HT1080 (cell line): ENCODE results near the gene ZBTB7C. TPM values are rescaled to one million over a fixed set of nuclear protein-coding genes. Genes with fewer than 3 reads are reported as not detected.

ENCODE experiments used
- DNase-seq: peaks from one replicate; pipeline ENCODE4 v3.0.0-alpha.2; 2015; ENCODE audit warnings: low read depth
- total RNA-seq: library from RNA; depleted of rRNA; stranded (reverse); fragments of >200 nt; shearing (Covaris generic); gene quantifications from 2 replicates; pipeline ENCODE4 v1.2.3, GENCODE V29; 2014

Gene ZBTB7C
- total RNA-seq, 1 experiment from 2014 or later = 0.05 TPM

DNA sequence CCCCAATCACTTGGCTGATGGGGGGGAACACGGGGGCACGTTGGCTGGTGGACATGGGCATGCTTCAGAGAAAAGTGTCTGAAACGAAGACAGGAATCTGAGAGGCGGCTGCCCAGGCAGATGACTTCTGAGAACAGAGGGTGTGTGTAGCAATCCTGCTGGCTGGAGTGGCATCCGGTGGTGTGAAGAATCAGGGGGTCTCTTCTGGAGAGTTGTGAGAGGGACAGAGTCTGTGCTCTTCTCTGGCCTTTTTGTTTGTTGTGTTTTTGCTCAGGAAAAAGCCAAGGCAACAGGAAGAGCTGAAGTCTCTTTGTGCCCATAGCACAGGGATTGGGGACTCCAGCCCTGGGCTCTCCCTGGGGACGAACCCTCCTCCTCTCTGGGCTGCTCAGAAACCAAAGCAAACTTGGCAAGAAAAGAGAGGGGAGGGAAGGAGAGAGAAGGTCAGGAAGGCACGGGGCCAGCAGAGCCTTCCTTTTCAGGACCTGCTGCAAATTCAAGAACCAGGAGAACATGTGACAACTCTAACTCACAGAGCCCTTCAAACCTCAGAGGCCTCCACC is 381.7 kb downstream of the ZBTB7C start:
- DNase-seq = no peak

DNA sequence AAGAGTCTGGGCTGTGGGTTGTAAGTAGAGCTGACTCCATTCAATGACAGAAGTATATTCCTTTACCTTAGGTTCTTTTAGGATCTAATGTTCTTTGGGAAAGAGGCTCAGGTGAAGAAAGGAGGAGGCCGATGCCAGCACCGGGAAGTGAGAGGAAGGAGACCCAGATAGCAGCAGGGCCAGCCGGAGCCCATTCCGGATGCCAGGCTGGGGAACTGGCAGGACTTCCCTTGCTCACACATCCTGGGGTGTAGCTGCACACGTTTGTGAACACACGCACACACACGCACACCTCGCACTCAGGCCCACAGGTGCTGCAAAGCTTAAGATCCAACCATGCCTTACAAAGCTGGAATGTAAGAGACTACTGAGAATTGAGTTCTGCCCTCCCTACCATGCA is 383.0 kb downstream of the ZBTB7C start:
- DNase-seq = no peak

DNA sequence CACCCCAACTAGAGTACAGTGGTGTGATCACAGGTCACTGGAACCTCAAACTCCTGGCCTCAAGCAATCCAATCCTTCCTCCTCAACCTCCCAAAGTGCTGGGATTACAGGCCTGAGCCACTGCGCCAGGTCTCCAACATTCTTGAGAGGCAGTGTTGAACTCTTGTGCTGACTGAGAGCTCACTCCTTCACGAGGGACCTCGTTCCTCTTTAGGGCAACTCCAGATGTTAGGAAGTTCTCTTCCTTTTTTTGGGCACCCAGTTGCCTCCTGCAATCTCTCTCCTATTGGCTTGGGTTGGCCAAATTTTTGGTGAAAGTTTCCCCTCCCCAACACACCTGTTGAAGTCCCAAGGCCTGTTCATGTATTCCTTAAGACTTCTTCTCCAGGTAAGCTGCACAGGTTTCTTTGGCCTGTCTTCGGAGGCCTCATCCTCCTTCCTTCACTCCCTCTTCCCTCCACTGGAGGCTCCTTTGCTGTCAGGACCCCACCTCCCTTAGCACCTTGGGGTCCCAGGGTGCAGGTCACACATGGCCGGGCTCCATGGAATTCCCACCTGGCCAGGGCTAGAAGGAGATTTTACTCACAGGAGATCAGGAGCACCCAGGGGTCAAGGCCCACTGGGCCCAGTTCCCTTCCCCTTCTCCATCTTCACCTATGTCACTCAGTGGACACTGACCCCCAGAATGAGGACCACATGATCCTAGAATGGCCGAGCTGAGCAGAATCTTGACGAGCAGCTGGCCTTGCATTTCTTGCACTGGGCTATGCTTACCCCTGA is 384.1 kb downstream of the ZBTB7C start:
- no peak for DNase-seq

DNA sequence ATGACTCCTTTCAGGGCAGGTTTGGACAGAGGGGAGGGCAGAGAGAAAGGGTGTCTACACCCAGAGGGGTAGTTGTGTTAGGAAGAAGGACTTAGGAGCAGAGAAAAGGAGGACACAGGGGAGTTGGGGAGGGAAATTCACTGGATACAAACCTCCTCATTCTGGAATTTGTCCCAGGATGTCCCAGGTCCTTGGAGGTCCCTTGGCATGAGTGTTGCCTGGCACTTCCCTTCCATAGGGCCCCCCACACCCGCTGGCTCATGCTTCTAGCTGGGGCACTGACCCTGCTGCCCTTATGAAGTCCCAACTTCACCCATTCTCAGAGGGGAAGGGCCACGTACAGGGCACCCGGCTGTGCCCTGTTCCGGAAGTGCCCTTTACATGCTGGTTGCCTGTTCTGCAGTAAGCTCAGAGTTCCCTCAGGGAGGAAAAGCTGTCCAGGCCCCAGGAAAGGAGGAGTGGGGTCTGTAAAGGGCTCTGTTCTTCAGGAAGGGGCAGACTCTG is 385.1 kb downstream of the ZBTB7C start:
- DNase-seq = no peak

DNA sequence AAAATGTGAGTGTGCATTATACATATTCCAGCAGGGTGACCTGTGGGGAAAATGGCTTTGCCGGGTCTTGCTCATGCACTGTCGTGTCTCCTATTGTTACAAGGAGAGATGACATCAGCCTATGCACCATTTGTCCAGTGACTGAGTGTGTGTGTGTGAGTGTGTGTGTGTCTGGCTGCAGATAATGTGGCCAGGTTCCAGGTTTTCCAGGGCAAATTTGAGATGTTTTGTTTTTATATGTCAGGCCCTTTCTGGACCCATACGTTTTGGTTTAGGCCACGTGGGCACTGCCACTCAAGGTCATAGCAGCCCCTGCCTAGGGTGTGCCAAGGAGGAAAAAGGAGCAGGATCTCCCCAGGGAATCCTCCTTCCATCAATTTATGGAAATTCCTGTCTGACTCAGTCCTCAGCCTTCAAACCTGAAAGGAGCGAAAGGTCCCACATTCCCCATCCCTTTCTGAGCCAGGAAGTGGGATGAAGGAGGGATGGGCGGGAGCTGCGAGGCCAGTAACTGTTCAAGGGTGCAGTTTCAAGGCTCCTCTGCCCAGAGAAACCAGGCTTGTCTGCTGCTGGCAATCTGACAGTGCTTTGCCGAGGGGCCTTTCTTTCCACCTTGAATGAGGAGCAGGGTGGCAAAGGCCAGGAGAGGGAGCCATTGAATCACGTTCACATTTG is 385.7 kb downstream of the ZBTB7C start:
- peak; percentile 83 for DNase-seq

DNA sequence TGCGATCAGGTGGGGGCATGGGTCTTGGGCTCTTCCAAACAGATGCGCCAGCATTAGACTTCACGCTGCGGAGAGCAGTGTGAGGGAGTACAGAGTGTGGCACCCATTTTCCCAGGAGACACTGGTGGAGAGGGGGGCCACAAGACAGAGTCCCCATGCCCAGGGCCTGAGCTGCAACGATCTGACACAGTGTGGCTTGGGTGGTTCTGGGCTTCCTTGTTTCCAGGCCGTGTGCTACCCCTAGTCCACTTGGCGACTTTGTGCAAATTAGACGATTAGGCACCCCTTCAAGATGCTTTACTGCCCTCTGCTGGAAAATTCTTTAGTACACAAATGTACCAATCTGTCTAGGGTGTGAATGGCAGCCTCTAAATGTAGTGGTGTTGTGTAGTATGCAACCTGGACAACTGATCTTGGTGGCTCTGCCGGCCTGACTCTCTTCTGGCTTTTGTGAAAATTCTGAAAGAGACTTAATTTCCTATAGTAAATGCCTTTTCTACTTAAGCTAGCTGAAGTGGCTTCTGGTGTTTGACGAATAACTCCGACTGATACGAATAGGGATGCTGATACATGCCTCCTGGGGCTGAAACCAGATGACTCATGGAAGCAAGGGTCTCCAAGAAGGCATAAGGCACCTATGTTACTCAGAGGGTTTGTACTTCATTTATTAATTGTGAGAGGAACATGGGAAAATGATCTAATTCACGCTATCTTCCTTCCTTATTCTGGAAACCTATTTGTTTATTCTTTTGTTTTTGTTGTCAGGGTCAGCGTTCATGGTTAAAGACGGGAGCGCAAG is 386.5 kb downstream of the ZBTB7C start:
- DNase-seq = peak; percentile 74

DNA sequence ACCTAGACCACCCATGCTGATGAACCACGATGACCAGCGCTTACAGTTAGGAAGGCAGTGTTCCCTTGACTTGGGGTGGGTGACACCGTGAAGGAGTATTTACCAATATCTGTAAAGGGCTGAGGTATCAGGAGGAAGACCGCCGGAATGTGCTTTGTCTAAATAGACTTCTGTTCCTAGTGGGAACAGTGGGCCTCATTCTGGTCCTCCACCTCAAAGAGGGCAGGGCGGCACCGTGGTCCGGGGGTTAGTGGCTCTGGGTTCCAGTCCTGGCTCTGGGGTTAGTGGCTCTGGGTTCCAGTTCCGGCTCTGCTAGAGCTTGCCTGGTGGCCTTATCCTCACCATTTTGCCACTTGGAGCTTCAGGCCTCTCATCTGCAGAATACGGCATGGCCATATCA is 387.2 kb downstream of the ZBTB7C start:
- no peak for DNase-seq

DNA sequence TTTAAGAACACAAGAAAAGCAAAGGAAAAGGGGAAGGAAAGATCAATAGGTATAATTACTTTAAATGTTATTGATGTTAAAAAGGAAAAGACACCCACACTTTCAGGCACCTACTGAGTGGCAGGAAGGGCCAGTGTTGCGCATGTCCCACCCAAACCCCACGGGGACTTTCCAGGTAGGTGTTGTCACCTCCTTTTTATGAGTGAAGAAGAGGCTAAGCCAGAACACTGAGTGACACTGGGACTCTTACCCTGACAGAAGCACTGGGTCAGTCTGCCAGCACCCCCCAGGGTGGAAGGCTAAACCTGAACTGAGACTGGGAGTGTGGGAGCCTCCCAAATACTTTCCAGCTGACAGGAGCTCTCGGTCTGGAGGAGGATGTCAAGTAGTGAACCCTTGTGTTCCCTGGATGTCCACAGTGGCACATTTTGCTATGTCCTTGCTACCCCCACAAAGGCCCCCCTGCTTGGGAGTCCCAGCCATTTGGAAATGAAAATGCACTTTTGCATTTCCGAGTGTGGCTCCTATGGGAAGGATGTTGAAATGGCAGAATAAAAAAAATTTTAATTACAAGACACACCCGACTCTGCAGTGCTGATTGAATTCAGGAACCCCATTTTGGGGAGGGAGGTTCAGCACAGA is 387.8 kb downstream of the ZBTB7C start:
- DNase-seq = no peak

DNA sequence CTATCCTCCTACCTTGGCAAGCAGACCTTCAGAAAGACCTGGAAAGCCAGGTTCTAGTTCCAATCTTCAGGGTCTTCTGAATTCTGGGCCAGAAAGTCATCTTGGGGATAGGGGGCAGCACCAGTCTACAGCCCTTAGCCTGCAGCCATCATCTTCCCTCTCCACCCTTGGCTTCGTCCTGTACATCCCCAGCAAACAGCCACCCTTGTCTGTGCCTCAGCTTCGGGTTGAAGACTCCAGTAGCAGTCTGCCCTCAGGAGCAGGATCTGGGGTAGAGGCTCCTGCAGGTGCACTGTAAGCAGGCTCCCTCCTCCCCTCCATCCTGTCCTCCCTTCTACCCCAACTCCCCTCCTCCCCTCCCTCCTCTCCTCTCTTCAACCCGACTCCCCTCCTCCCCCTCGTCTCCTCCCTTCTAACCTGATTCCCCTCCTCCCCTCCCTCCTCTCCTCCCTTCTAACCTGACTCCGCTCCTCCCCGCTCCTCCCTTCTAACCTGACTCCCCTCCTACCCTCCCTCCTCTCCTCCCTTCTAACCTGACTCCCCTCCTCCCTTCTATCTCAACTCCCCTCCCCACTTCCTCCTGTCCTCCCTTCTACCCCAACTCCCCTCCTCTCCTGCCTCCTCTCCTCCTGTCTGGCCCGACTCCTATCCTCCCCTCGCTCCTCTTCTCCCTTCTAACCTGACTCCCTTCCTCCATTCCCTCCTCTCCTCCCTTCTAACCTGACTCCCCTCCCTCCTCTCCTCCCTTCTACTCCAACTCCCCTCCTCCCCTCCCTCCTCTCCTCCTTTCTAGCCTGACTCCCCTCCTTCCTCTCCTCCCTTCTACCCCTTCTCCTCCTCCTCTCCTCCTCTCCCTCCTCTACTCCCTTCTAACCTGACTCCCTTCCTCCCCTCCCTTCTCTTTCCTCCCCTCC is 388.6 kb downstream of the ZBTB7C start:
- DNase-seq = no peak

DNA sequence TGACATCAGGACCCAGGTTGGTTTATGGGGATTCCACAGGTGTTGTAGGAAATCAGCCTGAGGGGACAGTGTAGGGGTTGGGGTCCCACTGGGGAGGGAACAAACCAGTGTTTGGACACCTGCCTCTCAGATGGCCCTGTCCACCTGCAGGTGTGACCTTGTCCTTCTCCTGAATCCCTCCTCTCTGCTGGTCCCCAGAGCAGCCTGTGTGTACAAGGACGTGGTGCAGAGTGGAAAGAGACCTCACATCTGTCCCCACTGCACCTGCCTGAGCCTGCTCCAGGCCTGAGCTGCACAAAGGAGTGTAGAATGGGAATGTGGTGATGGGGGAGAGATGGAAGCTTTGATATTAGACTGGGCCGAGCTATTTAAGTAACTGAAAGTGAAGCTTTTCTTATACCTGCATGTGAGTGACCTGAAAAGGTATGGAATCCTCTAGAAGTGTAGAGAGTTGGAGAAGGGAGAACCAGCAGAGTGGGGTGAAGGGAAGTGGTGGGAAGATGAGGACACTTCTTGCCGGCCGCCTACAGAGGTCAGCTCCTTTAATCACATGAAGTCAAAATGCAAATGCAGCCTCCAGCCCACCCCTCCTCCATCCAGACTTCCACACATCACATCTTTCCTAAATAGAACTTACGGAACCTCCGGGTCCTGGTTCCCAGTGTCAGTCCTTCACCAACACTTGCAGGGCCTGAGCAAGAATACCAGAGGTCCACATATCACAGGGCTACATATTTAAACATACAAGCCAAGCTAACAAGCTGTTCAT is 389.4 kb downstream of the ZBTB7C start:
- no peak for DNase-seq

DNA sequence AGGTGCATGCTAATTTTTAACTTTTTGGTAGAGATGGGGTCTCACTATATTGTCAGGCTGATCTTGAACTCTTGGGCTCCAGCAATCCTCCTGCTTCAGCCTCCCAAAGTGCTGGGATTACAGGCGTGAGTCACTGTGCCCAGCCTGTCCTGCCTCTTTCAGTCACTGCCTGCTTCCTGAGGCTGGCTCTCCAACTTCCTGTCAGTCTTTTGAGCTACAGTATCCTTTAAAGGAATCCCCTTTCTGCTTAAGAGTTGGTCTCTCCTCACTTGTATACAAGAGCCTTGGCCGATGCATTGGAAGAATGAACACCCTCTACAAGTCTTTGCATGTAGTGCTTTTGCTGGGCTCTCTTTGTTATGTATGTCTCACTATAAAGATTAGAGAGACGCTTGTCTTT is 390.3 kb downstream of the ZBTB7C start:
- DNase-seq = peak; percentile 57

DNA sequence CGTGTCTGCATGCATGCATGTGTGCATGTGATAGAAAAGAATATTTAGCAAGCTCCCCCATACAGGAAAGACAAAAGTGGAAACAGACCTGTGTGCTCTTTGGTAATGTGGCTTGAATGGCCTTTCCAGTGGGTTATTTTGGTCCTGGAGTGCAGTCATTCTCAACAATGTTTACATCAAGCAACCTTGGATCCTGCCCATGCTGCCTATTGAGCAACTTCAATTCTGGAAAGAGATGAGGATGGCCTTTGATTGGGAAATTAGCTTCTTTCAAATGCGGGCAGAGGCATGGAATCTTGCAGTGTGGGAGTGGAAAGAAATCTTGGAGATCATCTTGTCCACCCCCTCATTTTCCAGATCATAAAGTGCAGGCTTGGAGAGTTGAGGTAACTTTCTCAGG is 391.5 kb downstream of the ZBTB7C start:
- DNase-seq = no peak

DNA sequence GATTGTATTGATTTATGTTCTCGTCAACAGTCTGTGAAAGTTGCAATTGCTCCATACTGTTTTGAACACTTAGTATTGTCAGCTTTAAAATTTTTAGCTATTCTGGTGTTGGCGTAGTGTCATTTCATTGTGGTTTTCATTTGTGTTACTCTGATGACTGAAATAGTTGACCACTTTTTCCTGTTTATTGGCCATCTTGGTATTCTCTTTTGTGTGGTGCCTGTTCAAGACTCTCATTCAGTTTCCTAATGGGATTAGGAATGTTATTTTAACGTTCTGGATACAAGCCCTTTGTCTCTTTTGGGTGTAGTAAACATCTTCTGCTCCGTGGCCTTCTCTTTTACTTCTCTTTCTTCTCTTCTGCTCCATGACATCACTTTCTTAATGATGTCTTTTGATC is 396.0 kb downstream of the ZBTB7C start:
- DNase-seq = no peak

DNA sequence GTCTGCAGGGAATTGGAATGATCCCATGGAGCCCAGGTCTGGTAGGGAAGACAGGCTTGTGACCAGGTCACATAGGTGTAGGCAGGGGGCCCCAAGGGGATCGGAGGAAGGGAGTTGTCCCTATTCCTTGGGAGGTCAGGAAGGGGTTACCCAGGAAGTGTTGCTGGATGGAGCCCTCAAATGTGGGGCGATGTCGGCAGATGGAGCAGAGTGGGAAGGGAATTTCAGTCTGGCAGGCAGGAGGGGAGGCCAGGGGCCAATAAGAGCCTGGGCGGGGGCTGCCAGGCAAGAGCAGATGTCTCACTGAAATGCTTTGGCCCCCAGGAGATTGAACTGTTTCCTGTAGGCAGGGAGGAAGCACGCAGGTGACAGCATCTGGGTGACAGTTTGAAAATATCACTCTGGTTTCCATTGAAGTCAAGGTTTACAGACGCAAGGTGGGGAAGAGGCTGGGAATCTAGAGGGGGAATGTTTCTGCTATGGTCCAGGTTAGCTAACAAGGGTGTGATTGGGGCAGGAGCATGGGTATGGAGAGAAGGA is 397.2 kb downstream of the ZBTB7C start:
- DNase-seq = no peak

DNA sequence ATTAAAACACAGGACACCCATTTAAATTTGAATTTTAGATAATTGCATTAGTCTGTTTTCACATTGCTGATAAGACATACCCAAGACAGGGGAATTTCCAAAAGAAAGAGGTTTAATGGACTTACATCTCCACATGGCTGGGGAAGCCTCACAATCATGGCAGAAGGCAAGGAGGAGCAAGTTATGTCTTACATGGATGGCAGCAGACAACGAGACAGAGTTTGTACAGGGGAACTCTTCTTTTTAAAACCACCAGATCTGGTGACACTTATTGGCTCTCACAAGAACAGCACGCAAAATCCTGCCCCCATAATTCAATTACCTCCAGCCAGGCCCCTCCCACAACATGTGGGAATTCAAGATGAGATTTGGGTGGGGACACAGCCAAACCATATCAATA is 398.9 kb downstream of the ZBTB7C start:
- DNase-seq = no peak

DNA sequence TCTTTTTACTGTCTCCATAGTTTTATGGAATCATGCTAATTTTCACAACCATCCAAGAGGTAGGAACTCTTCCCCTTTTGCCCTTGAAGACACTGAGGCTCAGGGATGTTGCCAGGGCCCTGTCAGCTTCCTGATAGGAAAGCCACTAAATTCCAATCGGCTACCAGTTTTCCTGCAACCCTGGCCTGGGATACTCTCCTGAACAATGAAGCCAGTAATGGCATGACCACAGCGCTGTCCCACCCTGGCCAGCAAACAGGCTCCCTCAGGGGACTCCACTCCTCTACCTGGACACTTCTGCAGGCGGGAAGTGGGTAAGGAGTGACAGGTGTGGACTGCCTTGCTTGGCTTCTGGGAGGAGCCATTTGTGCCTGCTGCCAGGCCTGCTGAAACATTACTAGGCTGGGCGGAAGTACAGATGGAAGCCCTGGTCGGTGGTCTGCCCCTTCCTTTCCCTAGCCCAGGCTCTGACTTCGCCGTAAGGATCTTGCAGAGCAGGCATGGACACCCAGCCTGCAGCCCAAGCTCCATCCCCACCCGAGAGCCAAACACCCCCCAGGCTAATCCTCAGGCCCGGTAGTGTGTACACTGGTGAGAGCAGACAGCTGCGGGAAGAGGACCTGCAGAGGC is 400.0 kb downstream of the ZBTB7C start:
- no peak for DNase-seq

DNA sequence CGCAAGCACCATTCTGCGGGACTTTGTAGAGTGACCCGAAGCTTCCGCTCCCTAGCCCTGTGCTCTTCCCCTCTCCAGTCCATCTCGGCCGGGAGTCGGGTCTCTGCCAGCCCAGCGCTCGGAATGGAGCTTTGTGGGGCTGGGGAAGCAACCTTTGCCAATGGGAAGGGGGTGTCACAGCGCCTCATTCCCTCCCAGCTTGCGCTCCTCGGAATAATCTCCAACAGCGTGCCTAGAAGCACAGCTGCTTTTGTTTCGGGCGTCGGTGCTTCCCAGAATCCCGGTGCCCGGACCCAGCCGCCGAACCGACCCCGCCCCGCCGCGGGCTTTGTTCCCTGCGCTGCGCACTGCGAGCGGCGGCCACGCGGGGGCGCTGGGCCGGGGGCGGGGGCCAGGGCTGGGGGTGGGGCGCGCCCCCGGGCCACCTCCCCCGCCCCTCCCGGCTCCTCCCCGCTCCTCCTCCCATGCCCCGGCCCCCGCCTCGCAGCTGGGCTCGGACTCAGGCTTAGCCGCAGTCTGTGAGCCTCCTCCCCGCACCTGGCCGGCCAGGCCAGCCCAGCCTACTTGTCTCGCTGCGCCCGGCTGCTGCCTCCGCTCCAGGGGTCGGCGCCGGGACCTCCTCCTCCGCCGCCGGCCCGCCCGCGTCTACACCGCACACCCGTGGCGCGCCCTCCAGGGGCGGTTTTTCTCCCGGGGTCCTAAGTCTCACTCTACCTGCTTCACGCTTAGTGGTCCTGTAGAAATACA is 401.1 kb downstream of the ZBTB7C start:
- no peak for DNase-seq

DNA sequence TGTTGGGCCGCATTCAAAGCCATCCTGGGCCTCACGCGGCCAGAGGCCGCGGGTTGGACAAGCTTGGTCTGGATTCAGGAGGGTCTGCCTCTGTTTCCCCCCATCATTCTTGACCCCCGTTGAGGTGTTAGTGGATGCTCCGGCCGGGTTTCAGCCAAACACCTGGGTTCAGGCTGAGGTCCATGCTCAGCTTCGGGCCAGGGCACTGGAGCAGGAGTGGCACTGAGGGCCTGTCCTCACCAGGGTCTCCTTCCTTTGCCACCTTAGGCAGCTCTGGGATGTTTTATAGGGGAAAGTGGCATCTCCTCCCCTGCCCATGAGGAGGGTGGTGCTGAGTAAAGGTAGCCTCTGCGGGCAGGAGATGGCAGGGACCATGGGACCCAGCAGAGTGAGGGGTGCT is 401.8 kb downstream of the ZBTB7C start:
- no peak for DNase-seq
